OCI-LY3 (cell line): ENCODE measurements around the gene TEX19.
"Not testable (repeated sequence)": the region's sequence is repeated elsewhere in the genome, so short reads cannot be mapped to it uniquely, and the experiment has no call there.

ENCODE experiments used
- CTCF ChIP-seq: fragments of 200-600, 300-600 bp; sonication (generic); IDR thresholded peaks from 2 replicates; pipeline ENCODE4 v1.5.1; 2014; ENCODE audit warnings: antibody characterized with exemption, low read length, low read depth
- EZH2phosphoT487 ChIP-seq: fragments of 200-600 bp; shearing (Covaris generic); IDR thresholded peaks from 2 replicates; pipeline ENCODE4 v1.6.1; 2018; ENCODE audit warnings: antibody characterized with exemption, mixed run types, low read depth

- TF ChIP-seq CTCF, EZH2phosphoT487: not testable (repeated sequence)
Measured at GRCh38 chr17:82373072-82373452, 14.0 kb downstream of the TEX19 start.
